ENCODE results near the gene PKNOX2. TPM values are rescaled to one million over a fixed set of nuclear protein-coding genes. Genes with fewer than 3 reads are reported as not detected.

PKNOX2 gene
- total RNA-seq, 2 experiments from 2014 or later: not detected

DNA sequence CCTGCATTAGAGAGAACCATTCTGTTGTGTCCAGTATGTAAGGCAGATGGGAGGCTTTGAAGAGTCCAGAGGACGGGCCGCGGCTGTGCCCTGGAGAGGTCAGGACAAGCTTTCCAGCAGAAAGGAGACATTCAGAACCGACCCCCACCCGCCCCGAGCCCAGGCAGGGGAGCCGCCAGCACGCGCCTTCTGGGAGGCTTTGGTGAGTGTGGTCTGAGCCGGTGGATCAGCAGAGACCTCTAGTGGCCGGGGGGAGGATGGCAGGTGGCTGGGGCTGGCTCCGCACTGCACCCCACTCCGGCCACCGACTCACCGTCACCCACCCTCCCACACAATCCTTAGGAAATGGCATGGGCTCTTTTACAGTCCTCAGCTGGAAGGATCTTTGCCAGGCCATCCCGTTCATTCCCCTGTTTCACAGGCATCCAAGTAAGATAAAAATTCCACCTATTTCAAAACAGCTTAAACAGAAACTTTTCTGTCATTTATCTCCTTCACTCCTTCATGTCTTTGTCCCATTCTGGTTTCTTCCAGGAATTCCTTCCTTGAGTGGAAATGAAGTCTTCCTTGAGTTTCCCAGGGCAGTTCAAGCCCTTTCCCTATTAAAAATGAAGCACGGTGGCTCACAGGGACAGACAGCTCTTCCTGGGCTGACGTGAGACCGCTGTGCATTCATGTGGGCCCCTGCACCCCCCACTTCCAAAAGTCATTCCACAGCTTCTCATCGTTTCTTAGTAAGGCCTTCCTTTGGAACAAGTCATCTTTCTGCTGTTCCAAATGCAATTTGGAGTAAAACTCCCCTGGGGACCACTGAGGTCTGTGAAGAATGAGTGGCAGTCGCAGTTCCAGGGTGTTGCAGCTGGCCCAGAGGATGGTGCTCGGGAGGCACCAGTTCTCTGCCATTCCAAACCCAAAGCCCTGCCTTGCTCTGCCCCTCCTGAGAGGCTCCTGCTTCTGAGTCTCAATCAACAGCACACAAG lies 240.6 kb downstream of the PKNOX2 start:
- ChIA-PET CTCF (ENCODE audit: unreplicated experiment) (interaction anchor here (0.7 kb wide), 1 partner anchor 37 kb away, joined by 3 read pairs; no protein-coding TSS in a partner anchor), POLR2A (no interaction called here)
- H3K9me3 ChIP-seq (ENCODE audit: low read length): no peaks in the 10 kb centered on the region
- H3K27ac ChIP-seq (ENCODE audit: low read depth, low read length, poor library complexity, severe bottlenecking): no peak overlapping the region
- no peaks in the 10 kb centered on the region for H3K79me2 ChIP-seq (ENCODE audit: insufficient read depth, low read depth, low read length)
- H3K9me2 ChIP-seq (ENCODE audit: insufficient read depth, low read length): no peaks in the 10 kb centered on the region
- no peak overlapping the region for H3K4me3 ChIP-seq (ENCODE audit: low read depth, low read length, poor library complexity, severe bottlenecking)
- H3K4me2 ChIP-seq (ENCODE audit: low read length): no peak overlapping the region
- H3K4me1 ChIP-seq (ENCODE audit: insufficient read depth, low read length, poor library complexity, severe bottlenecking): no peaks in the 10 kb centered on the region
- no peaks in the 10 kb centered on the region for H4K20me1 ChIP-seq (ENCODE audit: insufficient read depth, low read length)
- H3K36me3 ChIP-seq (ENCODE audit: insufficient read depth, low read length): no peaks in the 10 kb centered on the region
- DNase-seq (ENCODE audit: low spot score): peak; percentile 33
- TF ChIP-seq, protein P1, sequence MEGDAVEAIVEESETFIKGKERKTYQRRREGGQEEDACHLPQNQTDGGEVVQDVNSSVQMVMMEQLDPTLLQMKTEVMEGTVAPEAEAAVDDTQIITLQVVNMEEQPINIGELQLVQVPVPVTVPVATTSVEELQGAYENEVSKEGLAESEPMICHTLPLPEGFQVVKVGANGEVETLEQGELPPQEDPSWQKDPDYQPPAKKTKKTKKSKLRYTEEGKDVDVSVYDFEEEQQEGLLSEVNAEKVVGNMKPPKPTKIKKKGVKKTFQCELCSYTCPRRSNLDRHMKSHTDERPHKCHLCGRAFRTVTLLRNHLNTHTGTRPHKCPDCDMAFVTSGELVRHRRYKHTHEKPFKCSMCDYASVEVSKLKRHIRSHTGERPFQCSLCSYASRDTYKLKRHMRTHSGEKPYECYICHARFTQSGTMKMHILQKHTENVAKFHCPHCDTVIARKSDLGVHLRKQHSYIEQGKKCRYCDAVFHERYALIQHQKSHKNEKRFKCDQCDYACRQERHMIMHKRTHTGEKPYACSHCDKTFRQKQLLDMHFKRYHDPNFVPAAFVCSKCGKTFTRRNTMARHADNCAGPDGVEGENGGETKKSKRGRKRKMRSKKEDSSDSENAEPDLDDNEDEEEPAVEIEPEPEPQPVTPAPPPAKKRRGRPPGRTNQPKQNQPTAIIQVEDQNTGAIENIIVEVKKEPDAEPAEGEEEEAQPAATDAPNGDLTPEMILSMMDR (conservative IDR thresholded peaks at IDR 0.05; ENCODE audit: low read length): peak; percentile 82
- no peak for TF ChIP-seq EZH2phosphoT487 (IDR thresholded peaks at IDR 0.05; ENCODE audit: borderline replicate concordance, low read depth, low read length)
- intact Hi-C loops (cut with micrococcal nuclease; ENCODE audit: unreplicated experiment): no loop called here
- BruUV-seq (replicated peaks): no TSS peak
- no peak overlapping the region for H2AFZ ChIP-seq (ENCODE audit: low read length)

DNA sequence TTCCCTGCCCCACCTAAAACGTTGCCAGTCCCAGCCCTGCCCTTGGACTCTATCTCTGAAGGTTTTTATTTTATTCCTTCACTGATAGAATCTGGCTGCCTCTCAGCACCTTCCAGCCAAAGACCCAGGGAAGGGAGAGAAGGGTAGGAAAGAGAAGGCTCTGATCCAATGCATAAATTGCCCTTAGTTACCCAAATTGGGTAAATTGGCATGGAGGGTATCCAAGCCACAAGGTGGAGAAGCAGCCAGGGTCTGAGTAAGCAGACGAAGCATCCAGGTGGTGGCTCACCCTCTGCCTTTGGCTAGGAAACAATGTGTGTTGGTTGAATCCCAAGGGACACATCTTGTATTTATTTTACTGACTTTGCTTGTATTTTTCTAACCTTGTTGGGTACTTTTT lies 242.5 kb downstream of the PKNOX2 start:
- POLR2A ChIA-PET: no interaction called here
- no peak for DNase-seq (ENCODE audit: low spot score)
- intact Hi-C loops (cut with micrococcal nuclease; ENCODE audit: unreplicated experiment): no loop called here

More for the DNA sequence above, 242.5 kb downstream of the PKNOX2 start:
- Histone ChIP-seq H3K36me3 (ENCODE audit: insufficient read depth, low read length) (no peaks in the 10 kb centered on the region), H3K27ac (ENCODE audit: low read depth, low read length, poor library complexity, severe bottlenecking) (no peak overlapping the region), H2AFZ (ENCODE audit: low read length) (no peak overlapping the region), H3K9me2 (ENCODE audit: insufficient read depth, low read length) (no peaks in the 10 kb centered on the region), H4K20me1 (ENCODE audit: insufficient read depth, low read length) (no peaks in the 10 kb centered on the region), H3K79me2 (ENCODE audit: insufficient read depth, low read depth, low read length) (no peaks in the 10 kb centered on the region), H3K4me2 (ENCODE audit: low read length) (no peak overlapping the region), H3K9me3 (ENCODE audit: low read length) (no peaks in the 10 kb centered on the region), H3K4me3 (ENCODE audit: low read depth, low read length, poor library complexity, severe bottlenecking) (no peak overlapping the region), H3K4me1 (ENCODE audit: insufficient read depth, low read length, poor library complexity, severe bottlenecking) (no peaks in the 10 kb centered on the region)
- no TSS peak for BruUV-seq (replicated peaks)
- TF ChIP-seq EZH2phosphoT487 (IDR thresholded peaks at IDR 0.05; ENCODE audit: borderline replicate concordance, low read depth, low read length): no peak
- TF ChIP-seq, protein P1 (conservative IDR thresholded peaks at IDR 0.05; ENCODE audit: low read length): no peak
- CTCF ChIA-PET (ENCODE audit: unreplicated experiment): no interaction called here

All from OCI-LY7 (cell line).